Neuron (in vitro differentiated cells): ENCODE results near the gene REEP6.
A peak's percentile ranks its signal among the peaks of the same experiment; 100 is the strongest.
"Not testable (repeated sequence)": the region's sequence is repeated elsewhere in the genome, so short reads cannot be mapped to it uniquely, and the experiment has no call there.

Source experiments
- H2AFZ ChIP-seq: one replicate; pipeline ENCODE4 v1.6.1; 2013; ENCODE audit warnings: low read depth, mild to moderate bottlenecking, inconsistent platforms, low read length, moderate library complexity
- H3K27me3 ChIP-seq: one replicate; pipeline ENCODE4 v1.6.1; 2013; ENCODE audit warnings: low read length; ENCODE audit not compliant: insufficient read depth
- H3K36me3 ChIP-seq: one replicate; pipeline ENCODE4 v1.6.1; 2013; ENCODE audit warnings: low read length; ENCODE audit not compliant: insufficient read depth
- H3K4me1 ChIP-seq: one replicate; pipeline ENCODE4 v1.6.1; 2013; ENCODE audit warnings: low read length; ENCODE audit not compliant: insufficient read depth
- H3K4me3 ChIP-seq: 2 replicates; pipeline ENCODE4 v1.5.1; 2013; ENCODE audit warnings: mild to moderate bottlenecking, low read length, moderate library complexity
- H3K9me3 ChIP-seq: one replicate; pipeline ENCODE4 v1.6.1; 2013; ENCODE audit warnings: low read length

Gene REEP6

GRCh38 chr19:1472231-1473084 lies 18.5 kb upstream of the REEP6 start:
- no peaks in the 10 kb centered on the region for H3K27me3 ChIP-seq
- peaks cover 47% of the 10 kb centered on the region for H3K36me3 ChIP-seq
- peaks cover 6% of the 10 kb centered on the region for H3K4me1 ChIP-seq
- H3K9me3 ChIP-seq, result no peaks in the 10 kb centered on the region
- H3K4me3 ChIP-seq, result no peak overlapping the region
- no peak overlapping the region for H2AFZ ChIP-seq

GRCh38 chr19:1473085-1473851 lies 17.7 kb upstream of the REEP6 start:
- Histone ChIP-seq H2AFZ (no peak overlapping the region), H3K9me3 (no peaks in the 10 kb centered on the region), H3K4me1 (peaks cover 11% of the 10 kb centered on the region), H3K36me3 (peaks cover 41% of the 10 kb centered on the region), H3K4me3 (no peak overlapping the region), H3K27me3 (no peaks in the 10 kb centered on the region)

- H3K27me3 ChIP-seq, result no peaks in the 10 kb centered on the region
- H3K4me3 ChIP-seq, result no peak overlapping the region
- no peaks in the 10 kb centered on the region for H3K9me3 ChIP-seq
Observed at GRCh38 chr19:1474011-1474764, 16.8 kb upstream of the REEP6 start.

GRCh38 chr19:1474765-1475351 lies 16.1 kb upstream of the REEP6 start:
- Histone ChIP-seq H3K36me3 (peaks cover 33% of the 10 kb centered on the region), H3K4me3 (no peak overlapping the region), H3K9me3 (no peaks in the 10 kb centered on the region), H2AFZ (no peak overlapping the region), H3K27me3 (no peaks in the 10 kb centered on the region), H3K4me1 (peaks cover 14% of the 10 kb centered on the region)

More at GRCh38 chr19:1474011-1474764, 16.8 kb upstream of the REEP6 start:
- H2AFZ ChIP-seq, result no peak overlapping the region
- peaks cover 34% of the 10 kb centered on the region for H3K36me3 ChIP-seq
- H3K4me1 ChIP-seq, result peaks cover 14% of the 10 kb centered on the region

- Histone ChIP-seq H3K9me3 (no peaks in the 10 kb centered on the region), H3K4me1 (peaks cover 14% of the 10 kb centered on the region), H3K36me3 (peaks cover 25% of the 10 kb centered on the region), H3K27me3 (no peaks in the 10 kb centered on the region), H3K4me3 (no peak overlapping the region), H2AFZ (no peak overlapping the region)
Observed at GRCh38 chr19:1475751-1476437, 15.1 kb upstream of the REEP6 start.

GRCh38 chr19:1477056-1477455 lies 13.9 kb upstream of the REEP6 start:
- H2AFZ ChIP-seq, H3K4me3 ChIP-seq, H3K9me3 ChIP-seq, H3K27me3 ChIP-seq: not testable (repeated sequence)
- H3K36me3 ChIP-seq, result peaks cover 16% of the 10 kb centered on the region
- H3K4me1 ChIP-seq, result peaks cover 13% of the 10 kb centered on the region

GRCh38 chr19:1478934-1479707 lies 11.9 kb upstream of the REEP6 start, which contains the start of gene C19orf25:
Gene C19orf25 (minus strand): TSS chr19:1479215. CDS start chr19:1478903, 312 bp downstream.
- H3K36me3 ChIP-seq, result peaks cover 16% of the 10 kb centered on the region
- peak within 1 kb of the TSS; percentile 73 for H3K4me3 ChIP-seq
- no peaks in the 10 kb centered on the region for H3K27me3 ChIP-seq
- peaks cover 10% of the 10 kb centered on the region for H3K4me1 ChIP-seq
- H3K9me3 ChIP-seq, result no peaks in the 10 kb centered on the region
- H2AFZ ChIP-seq, result peak within 1 kb of the TSS; percentile 22

GRCh38 chr19:1481224-1481892 lies 9.6 kb upstream of the REEP6 start:
- Histone ChIP-seq H2AFZ (no peak overlapping the region), H3K4me3 (no peak overlapping the region), H3K27me3 (no peaks in the 10 kb centered on the region), H3K4me1 (peaks cover 8% of the 10 kb centered on the region), H3K36me3 (peaks cover 7% of the 10 kb centered on the region), H3K9me3 (no peaks in the 10 kb centered on the region)

GRCh38 chr19:1481893-1482360 lies 9.1 kb upstream of the REEP6 start:
- H2AFZ ChIP-seq, result no peak overlapping the region
- no peaks in the 10 kb centered on the region for H3K9me3 ChIP-seq
- H3K36me3 ChIP-seq, result peaks cover 5% of the 10 kb centered on the region
- H3K27me3 ChIP-seq, result no peaks in the 10 kb centered on the region
- no peak overlapping the region for H3K4me3 ChIP-seq
- H3K4me1 ChIP-seq, result peaks cover 8% of the 10 kb centered on the region

- H3K9me3 ChIP-seq, result no peaks in the 10 kb centered on the region
- peaks cover 8% of the 10 kb centered on the region for H3K4me1 ChIP-seq
- no peaks in the 10 kb centered on the region for H3K27me3 ChIP-seq
- no peak overlapping the region for H2AFZ ChIP-seq
- no peak overlapping the region for H3K4me3 ChIP-seq
- H3K36me3 ChIP-seq, result no peaks in the 10 kb centered on the region
Observed at GRCh38 chr19:1482361-1483130, 8.4 kb upstream of the REEP6 start.
